IMR-90 (cell line): ENCODE measurements around the gene PPHLN1. TPM values are rescaled to one million over a fixed set of nuclear protein-coding genes. Genes with fewer than 3 reads are reported as not detected.

Experiments
- ATAC-seq: fragments of 200-7000 bp; cut with Tn5 transposase; 2 replicates; pipeline ENCODE4 v1.9.1; 2020; ENCODE audit warnings: low read depth, mild to moderate bottlenecking, moderate library complexity
- BruUV-seq: library from RNA; stranded (reverse); fragments of 400-500 nt; replicated peaks from 2 replicates; lab custom pipeline; 2021; lab: Mats Ljungman, UMichigan
- CTCF ChIA-PET: fragments of 300-600 bp; formaldehyde crosslinking; extraction: SDS; loops from one replicate; lab custom pipeline; 2021; ENCODE audit warnings: antibody characterized with exemption; lab: Yijun Ruan, JAX
- POLR2A ChIA-PET: fragments of 300-600 bp; sonication (Branson Sonifier 250); formaldehyde crosslinking; loops from one replicate; lab custom pipeline; 2022; ENCODE audit warnings: antibody characterized with exemption; ENCODE audit not compliant: unreplicated experiment; lab: Charles Lee
- DNase-seq: peaks from one replicate; pipeline ENCODE4 v3.0.0; 2013
- H2AFZ ChIP-seq: replicated peaks from 2 replicates; pipeline ENCODE3; 2013; ENCODE audit warnings: low read length, mild to moderate bottlenecking; ENCODE audit not compliant: poor library complexity
- H2AK5ac ChIP-seq: 2 replicates; pipeline ENCODE4 v1.6.1; 2013; ENCODE audit warnings: low read depth, low read length, inconsistent platforms
- H2AK9ac ChIP-seq: replicated peaks from 2 replicates; pipeline ENCODE3; 2013; ENCODE audit warnings: mild to moderate bottlenecking, low read depth, low read length, moderate library complexity; ENCODE audit not compliant: poor library complexity
- H2BK120ac ChIP-seq: 2 replicates; pipeline ENCODE4 v1.6.1; 2013; ENCODE audit warnings: low read depth, low read length, inconsistent platforms
- H2BK15ac ChIP-seq: 3 replicates; pipeline ENCODE4 v1.6.1; 2013; ENCODE audit warnings: low read depth, low read length, inconsistent platforms
- H2BK20ac ChIP-seq: 2 replicates; pipeline ENCODE4 v1.6.1; 2013; ENCODE audit warnings: low read depth, mild to moderate bottlenecking, inconsistent platforms, low read length, moderate library complexity
- H2BK5ac ChIP-seq: 2 replicates; pipeline ENCODE4 v1.6.1; 2013; ENCODE audit warnings: mild to moderate bottlenecking, low read depth, low read length, inconsistent platforms; ENCODE audit not compliant: poor library complexity, severe bottlenecking
- H3K14ac ChIP-seq: replicated peaks from 2 replicates; pipeline ENCODE4 v1.6.1; 2013; ENCODE audit warnings: low read depth, low read length, inconsistent platforms
- H3K18ac ChIP-seq: 2 replicates; pipeline ENCODE4 v1.6.1; 2013; ENCODE audit warnings: low read depth, low read length, control low read depth
- H3K23ac ChIP-seq: 2 replicates; pipeline ENCODE4 v1.6.1; 2013; ENCODE audit warnings: low read depth, low read length, inconsistent platforms
- H3K27ac ChIP-seq: 2 replicates; pipeline ENCODE4 v1.5.1; 2013; ENCODE audit warnings: mild to moderate bottlenecking, control low read depth, low read length; ENCODE audit not compliant: insufficient read depth
- H3K27me3 ChIP-seq: 2 replicates; pipeline ENCODE4 v1.6.1; 2013; ENCODE audit warnings: low read length; ENCODE audit not compliant: control insufficient read depth, insufficient read depth
- H3K36me3 ChIP-seq: 2 replicates; pipeline ENCODE4 v1.6.1; 2013; ENCODE audit warnings: low read length, mixed read lengths; ENCODE audit not compliant: control insufficient read depth, insufficient read depth
- H3K4ac ChIP-seq: 2 replicates; pipeline ENCODE4 v1.6.1; 2013; ENCODE audit warnings: low read depth, low read length, inconsistent platforms
- H3K4me1 ChIP-seq: 2 replicates; pipeline ENCODE4 v1.6.1; 2013; ENCODE audit warnings: low read length, mixed read lengths; ENCODE audit not compliant: control insufficient read depth, insufficient read depth
- H3K4me2 ChIP-seq: 2 replicates; pipeline ENCODE4 v1.6.1; 2013; ENCODE audit warnings: low read depth, mild to moderate bottlenecking, control low read depth, low read length, moderate library complexity
- H3K4me3 ChIP-seq: 2 replicates; pipeline ENCODE4 v1.5.1; 2013; ENCODE audit warnings: low read depth, mild to moderate bottlenecking, control low read depth, low read length, moderate library complexity; ENCODE audit not compliant: insufficient read depth
- H3K56ac ChIP-seq: 2 replicates; pipeline ENCODE4 v1.6.1; 2013; ENCODE audit warnings: low read length, inconsistent platforms; ENCODE audit not compliant: insufficient read depth; ENCODE audit errors: extremely low read depth
- H3K79me1 ChIP-seq, 2 experiments: 2 replicates each; pipeline ENCODE4 v1.6.1; 2013; ENCODE audit warnings: low read length in 2 of 2, inconsistent platforms in 1 of 2, low read depth in 1 of 2
- H3K9ac ChIP-seq: 2 replicates; pipeline ENCODE4 v1.6.1; 2013; ENCODE audit warnings: low read depth, low read length, control low read depth
- H3K9me1 ChIP-seq: 2 replicates; pipeline ENCODE4 v1.6.1; 2013; ENCODE audit warnings: low read length, inconsistent platforms; ENCODE audit not compliant: insufficient read depth
- H3K9me3 ChIP-seq: 2 replicates; pipeline ENCODE4 v1.6.1; 2013; ENCODE audit warnings: low read length; ENCODE audit not compliant: control insufficient read depth, insufficient read depth
- H4K20me1 ChIP-seq: 2 replicates; pipeline ENCODE4 v1.6.1; 2013; ENCODE audit warnings: low read length, inconsistent platforms; ENCODE audit not compliant: insufficient read depth
- H4K5ac ChIP-seq: 2 replicates; pipeline ENCODE4 v1.6.1; 2013; ENCODE audit warnings: mild to moderate bottlenecking, low read depth, low read length, control low read depth
- H4K8ac ChIP-seq, 2 experiments: 2 replicates each; pipeline ENCODE4 v1.6.1; 2013; ENCODE audit warnings: low read depth in 2 of 2, low read length in 2 of 2, control low read depth in 1 of 2, inconsistent platforms in 1 of 2
- H4K91ac ChIP-seq: 2 replicates; pipeline ENCODE4 v1.6.1; 2013; ENCODE audit warnings: low read depth, low read length, inconsistent platforms; ENCODE audit not compliant: insufficient read depth
- FOS ChIP-seq: fragments of 150-350 bp; IDR thresholded peaks from 2 replicates; pipeline ENCODE4 v1.6.1; 2016; ENCODE audit warnings: low read depth, low read length
- NFE2L2 ChIP-seq: fragments of 150-350 bp; IDR thresholded peaks from 2 replicates; pipeline ENCODE4 v1.6.1; 2016; ENCODE audit warnings: low read depth, mild to moderate bottlenecking, low read length
- WGBS, 2 experiments: methylation state at CpG; one replicate each; pipeline versions ENCODE4 v1.1.5 to v1.1.7; 2013; ENCODE audit warnings: missing lambda C conversion rate in 2 of 2; ENCODE audit not compliant: insufficient read length in 1 of 2; ENCODE audit errors: extremely low coverage in 2 of 2; 5-methylcytosine and 5-hydroxymethylcytosine counted together
- dilution Hi-C: fragments of 300-500 bp; cut with HindIII; formaldehyde crosslinking; loops from one replicate; pipeline ENCODE4 v1.14.3; 2018; ENCODE audit warnings: low sequenced_read_pairs; ENCODE audit not compliant: unreplicated experiment
- in situ Hi-C: fragments of 300-500 bp; cut with MboI; formaldehyde crosslinking; loops from 3 replicates; pipeline ENCODE4 v1.14.3; 2019; ENCODE audit warnings: low sequenced_read_pairs, inconsistent platforms, mixed read lengths
- intact Hi-C: fragments of 100-400 bp; cut with micrococcal nuclease; formaldehyde crosslinking; loops from 2 replicates; pipeline ENCODE4 v1.10.0; 2022
- polyA plus RNA-seq, 3 experiments: library from polyadenylated mRNA; depleted of rRNA; stranded (reverse); fragments of >200 nt; gene quantifications; 2 replicates each; pipeline ENCODE4 v1.2.3, GENCODE V29; 2012; ENCODE audit warnings: low replicate concordance in 1 of 3
- total RNA-seq: library from RNA; depleted of rRNA; stranded (reverse); fragments of >200 nt; gene quantifications from 2 replicates; pipeline ENCODE4 v1.2.3, GENCODE V29; 2012

PPHLN1 gene
- total and polyA plus RNA-seq, 2 of the 4 experiments (the other 2 are of a cell fraction) = 50.7 to 54.3 TPM

DNA sequence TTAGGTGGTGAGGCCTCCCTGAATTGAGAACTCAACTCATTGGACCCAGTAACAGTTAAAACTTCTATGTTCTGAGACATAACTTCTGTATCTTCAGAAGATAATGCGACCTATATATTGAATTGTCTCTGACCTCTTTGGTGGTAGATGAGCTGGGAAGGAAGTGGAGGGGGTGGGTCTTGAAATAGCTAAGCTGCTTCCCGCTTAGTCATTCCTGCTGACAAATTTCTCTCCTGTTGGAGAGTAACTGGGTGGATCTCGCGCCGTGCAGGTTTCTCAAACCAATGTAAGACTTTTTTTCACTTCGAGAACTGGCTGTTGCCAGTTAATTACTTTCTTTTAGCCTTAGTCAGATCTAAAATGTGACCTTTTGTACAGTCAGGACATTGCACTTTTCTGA is 100.8 kb downstream of the PPHLN1 start:
- H3K4me1 ChIP-seq = peaks cover 2% of the 10 kb centered on the region
- H3K9ac ChIP-seq = no peak overlapping the region
- H2BK120ac ChIP-seq = no peak overlapping the region
- CTCF ChIA-PET = no interaction called here
- H4K8ac ChIP-seq = no peak overlapping the region
- no peak overlapping the region for H3K4me3 ChIP-seq
- intact Hi-C loops (no loop called here), dilution Hi-C loops (no loop called here), in situ Hi-C loops (no loop called here)
- no peak overlapping the region for H2AK9ac ChIP-seq
- ATAC-seq = no peak; the same call in 1 of the 2 replicates
- no peak overlapping the region for H3K56ac ChIP-seq
- no peak overlapping the region for H2AFZ ChIP-seq
- H2BK20ac ChIP-seq = no peak overlapping the region
- no peak overlapping the region for H4K5ac ChIP-seq
- no peaks in the 10 kb centered on the region for H3K9me3 ChIP-seq
- H3K27ac ChIP-seq = no peak overlapping the region
- H2BK15ac ChIP-seq = no peak overlapping the region
- H3K4me2 ChIP-seq = no peak overlapping the region
- no peaks in the 10 kb centered on the region for H3K27me3 ChIP-seq
- H2AK5ac ChIP-seq = no peak overlapping the region
- no peak overlapping the region for H3K4ac ChIP-seq
- no peaks in the 10 kb centered on the region; the same call in 1 of the 2 replicates for H3K9me1 ChIP-seq
- BruUV-seq = no TSS peak
- peaks cover 3% of the 10 kb centered on the region; the same call in 1 of the 2 replicates for H3K36me3 ChIP-seq
- no peak overlapping the region for H4K91ac ChIP-seq
- H3K23ac ChIP-seq = no peak overlapping the region
- peak; percentile 72 for DNase-seq
- 80% methylated on average over 1 of the region's 6 CpGs; no CpG with 5 or more reads in 1 of the 2 experiments for WGBS, 2 experiments
- H2BK5ac ChIP-seq = no peak overlapping the region
- H3K18ac ChIP-seq = no peak overlapping the region
- TF ChIP-seq FOS (no peak), NFE2L2 (0 out of 2 replicates have a peak, but pooled peaks have one; percentile 25)
- POLR2A ChIA-PET = interaction anchor here (0.5 kb wide), 1 partner anchor 528 kb away, joined by 3 read pairs; no protein-coding TSS in a partner anchor
- no peak overlapping the region for H3K14ac ChIP-seq
- peaks cover 6 to 21% of the 10 kb centered on the region in 2 experiments; a peak in 3 of 4 replicates for H3K79me1 ChIP-seq
- H4K20me1 ChIP-seq = no peaks in the 10 kb centered on the region
